Activated CD4-positive, alpha-beta T cell treated with anti-CD3 and anti-CD28 coated beads, Interleukin-2, amount 10 ng/mL, durations not matched to agents 24 days and 14 days (primary cell): ENCODE results near the gene SLC25A13. TPM values are rescaled to one million over a fixed set of nuclear protein-coding genes. Genes with fewer than 3 reads are reported as not detected.

Source experiments
- DNase-seq: peaks from one replicate; pipeline ENCODE4 v3.0.0; 2022
- H3K27ac Mint-ChIP-seq: one replicate; pipeline ENCODE4 v1.8.0; 2022; ENCODE audit warnings: mild to moderate bottlenecking, mixed read lengths
- H3K27me3 Mint-ChIP-seq: one replicate; pipeline ENCODE4 v1.8.0; 2022; ENCODE audit warnings: mixed read lengths
- H3K36me3 Mint-ChIP-seq: one replicate; pipeline ENCODE4 v1.8.0; 2022; ENCODE audit warnings: low read depth, mild to moderate bottlenecking, mixed read lengths
- H3K4me1 Mint-ChIP-seq: one replicate; pipeline ENCODE4 v1.8.0; 2021; ENCODE audit warnings: mixed read lengths
- H3K4me3 Mint-ChIP-seq: one replicate; pipeline ENCODE4 v1.8.0; 2022; ENCODE audit warnings: mild to moderate bottlenecking, moderate library complexity, mixed read lengths
- H3K9me3 Mint-ChIP-seq: one replicate; pipeline ENCODE4 v1.8.0; 2021; ENCODE audit warnings: mixed read lengths
- intact Hi-C: fragments of 100-400 bp; cut with micrococcal nuclease; formaldehyde crosslinking; loops from one replicate; pipeline ENCODE4 v1.15.1; 2023
- total RNA-seq: library from RNA; stranded (reverse); gene quantifications from 2 replicates; pipeline ENCODE4 v1.2.3, GENCODE V29; 2022

SLC25A13 gene
- total RNA-seq, 1 donor from 2014 or later: 26.3 TPM

- H3K4me3 Mint-ChIP-seq: no peak overlapping the region
- no peaks in the 10 kb centered on the region for H3K36me3 Mint-ChIP-seq
- no peak overlapping the region for H3K27ac Mint-ChIP-seq
- no peaks in the 10 kb centered on the region for H3K27me3 Mint-ChIP-seq
- H3K4me1 Mint-ChIP-seq: no peaks in the 10 kb centered on the region
- H3K9me3 Mint-ChIP-seq: peaks cover 4% of the 10 kb centered on the region
- DNase-seq: no peak
- intact Hi-C loops: no loop called here
These were observed 109.4 kb downstream of the SLC25A13 start for GRCh38 chr7:96212474-96212873.

DNA sequence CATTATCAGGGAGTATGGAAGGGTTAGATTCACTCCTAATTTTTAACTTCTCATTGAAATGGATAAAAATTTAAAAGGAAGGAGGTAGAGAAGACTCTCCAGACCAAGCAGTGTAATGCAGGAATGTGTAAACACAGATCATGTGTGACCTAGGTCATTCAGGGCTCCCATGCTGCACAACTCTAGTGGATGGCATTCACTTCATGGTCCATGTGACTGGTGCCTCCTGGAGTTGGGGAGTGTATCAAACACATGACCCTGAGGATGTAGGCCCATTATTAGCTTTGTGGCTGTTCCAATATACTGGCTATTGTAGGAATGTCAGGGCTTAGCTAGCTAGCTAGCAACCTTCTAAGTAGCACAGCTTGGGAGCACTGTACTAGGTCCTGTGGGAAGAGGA lies 109.9 kb downstream of the SLC25A13 start:
- H3K36me3 Mint-ChIP-seq: no peaks in the 10 kb centered on the region
- no peak overlapping the region for H3K27ac Mint-ChIP-seq
- no peak overlapping the region for H3K4me3 Mint-ChIP-seq
- DNase-seq: no peak
- intact Hi-C loops: no loop called here
- H3K9me3 Mint-ChIP-seq: peaks cover 4% of the 10 kb centered on the region
- no peaks in the 10 kb centered on the region for H3K4me1 Mint-ChIP-seq
- H3K27me3 Mint-ChIP-seq: no peaks in the 10 kb centered on the region

DNA sequence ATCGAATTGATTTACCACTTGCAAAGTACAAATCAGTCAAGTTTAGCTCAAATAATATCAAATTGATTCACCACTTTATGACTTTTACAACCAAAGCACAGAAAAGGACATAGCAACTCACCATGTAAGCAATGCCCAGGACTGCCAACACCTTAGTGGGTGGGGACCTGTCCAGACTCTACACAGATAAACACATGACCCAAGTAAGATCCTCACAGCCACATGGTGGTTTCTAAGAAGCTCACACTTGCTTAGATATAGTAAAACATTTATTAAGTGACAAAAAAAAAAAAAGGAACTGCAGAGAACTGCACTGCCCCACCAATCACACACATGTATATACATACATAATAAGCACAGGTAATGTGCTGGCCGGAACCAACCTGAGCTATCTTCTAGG lies 116.2 kb downstream of the SLC25A13 start:
- H3K27ac Mint-ChIP-seq: no peak overlapping the region
- no peaks in the 10 kb centered on the region for H3K9me3 Mint-ChIP-seq
- H3K4me3 Mint-ChIP-seq: no peak overlapping the region
- H3K36me3 Mint-ChIP-seq: no peaks in the 10 kb centered on the region
- intact Hi-C loops: no loop called here
- no peaks in the 10 kb centered on the region for H3K27me3 Mint-ChIP-seq
- DNase-seq: no peak
- no peaks in the 10 kb centered on the region for H3K4me1 Mint-ChIP-seq

DNA sequence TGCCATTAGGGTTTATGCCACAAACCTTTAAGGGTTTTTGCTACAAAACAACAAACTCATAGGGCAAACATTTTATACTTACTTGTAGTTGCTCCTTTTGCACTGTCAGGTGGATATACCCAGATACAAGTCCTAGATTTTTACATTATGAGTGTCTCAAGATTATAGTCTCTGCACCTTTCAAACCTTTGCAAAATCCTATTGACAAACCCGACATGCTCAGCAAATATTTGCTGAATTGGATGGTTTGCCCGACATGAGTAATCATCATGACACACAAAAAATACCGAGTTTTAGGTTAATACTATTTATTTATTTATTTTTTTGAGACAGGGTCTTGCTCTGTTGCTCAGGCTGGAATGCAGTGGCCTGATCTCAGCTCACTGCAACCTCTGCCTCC lies 117.3 kb downstream of the SLC25A13 start:
- H3K4me3 Mint-ChIP-seq: no peak overlapping the region
- no peak overlapping the region for H3K27ac Mint-ChIP-seq
- no peaks in the 10 kb centered on the region for H3K4me1 Mint-ChIP-seq
- DNase-seq: no peak
- H3K9me3 Mint-ChIP-seq: no peaks in the 10 kb centered on the region
- intact Hi-C loops: no loop called here
- no peaks in the 10 kb centered on the region for H3K36me3 Mint-ChIP-seq
- no peaks in the 10 kb centered on the region for H3K27me3 Mint-ChIP-seq

GRCh38 chr7:96203786-96204185 lies 118.1 kb downstream of the SLC25A13 start:
- H3K4me1 Mint-ChIP-seq: no peaks in the 10 kb centered on the region
- intact Hi-C loops: no loop called here
- H3K27ac Mint-ChIP-seq: no peak overlapping the region
- H3K4me3 Mint-ChIP-seq: no peak overlapping the region
- no peaks in the 10 kb centered on the region for H3K27me3 Mint-ChIP-seq
- H3K9me3 Mint-ChIP-seq: no peaks in the 10 kb centered on the region
- no peaks in the 10 kb centered on the region for H3K36me3 Mint-ChIP-seq
- DNase-seq: no peak

- H3K4me1 Mint-ChIP-seq: no peaks in the 10 kb centered on the region
- H3K27me3 Mint-ChIP-seq: no peaks in the 10 kb centered on the region
- H3K27ac Mint-ChIP-seq: no peak overlapping the region
- no peak for DNase-seq
- intact Hi-C loops: no loop called here
- no peaks in the 10 kb centered on the region for H3K36me3 Mint-ChIP-seq
- no peaks in the 10 kb centered on the region for H3K9me3 Mint-ChIP-seq
- H3K4me3 Mint-ChIP-seq: no peak overlapping the region
These were observed 119.8 kb downstream of the SLC25A13 start for GRCh38 chr7:96202102-96202501.

- intact Hi-C loops: no loop called here
- Mint-ChIP-seq H3K4me3 (no peak overlapping the region), H3K9me3 (no peaks in the 10 kb centered on the region), H3K36me3 (no peaks in the 10 kb centered on the region), H3K4me1 (no peaks in the 10 kb centered on the region), H3K27ac (no peak overlapping the region), H3K27me3 (no peaks in the 10 kb centered on the region)
- DNase-seq: no peak
These were observed 121.2 kb downstream of the SLC25A13 start for GRCh38 chr7:96200740-96201139.

DNA sequence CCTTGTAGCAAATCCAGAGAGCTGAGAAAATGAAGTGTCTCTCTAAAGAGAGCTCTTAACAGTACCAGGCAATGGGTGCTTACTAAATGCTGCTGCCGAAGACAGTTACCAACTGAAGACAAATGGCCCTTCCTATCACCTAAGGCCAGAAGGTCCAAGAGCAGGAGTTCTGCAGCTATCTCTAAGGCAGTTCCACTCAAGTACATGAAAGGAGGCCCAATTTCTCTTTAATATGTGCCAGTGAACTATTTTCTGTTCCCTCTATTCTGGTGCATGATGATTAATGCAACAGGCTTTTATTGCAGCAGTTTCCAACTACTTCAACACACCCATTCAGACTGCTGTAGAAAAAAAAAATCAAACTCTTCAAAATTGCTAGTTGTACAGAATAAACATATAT lies 122.5 kb downstream of the SLC25A13 start:
- no peaks in the 10 kb centered on the region for H3K27me3 Mint-ChIP-seq
- DNase-seq: no peak
- H3K36me3 Mint-ChIP-seq: no peaks in the 10 kb centered on the region
- intact Hi-C loops: no loop called here
- H3K27ac Mint-ChIP-seq: no peak overlapping the region
- H3K9me3 Mint-ChIP-seq: no peaks in the 10 kb centered on the region
- no peaks in the 10 kb centered on the region for H3K4me1 Mint-ChIP-seq
- no peak overlapping the region for H3K4me3 Mint-ChIP-seq

GRCh38 chr7:96198047-96198636 lies 123.8 kb downstream of the SLC25A13 start:
- no peak for DNase-seq
- no peak overlapping the region for H3K4me3 Mint-ChIP-seq

GRCh38 chr7:96196676-96197075 lies 125.2 kb downstream of the SLC25A13 start:
- DNase-seq: no peak
- Mint-ChIP-seq H3K4me3 (no peak overlapping the region), H3K9me3 (no peaks in the 10 kb centered on the region), H3K27me3 (no peaks in the 10 kb centered on the region), H3K4me1 (no peaks in the 10 kb centered on the region), H3K36me3 (peaks cover 11% of the 10 kb centered on the region), H3K27ac (no peak overlapping the region)
- intact Hi-C loops: no loop called here

More at GRCh38 chr7:96198047-96198636, 123.8 kb downstream of the SLC25A13 start:
- H3K4me1 Mint-ChIP-seq: no peaks in the 10 kb centered on the region
- H3K36me3 Mint-ChIP-seq: peaks cover 2% of the 10 kb centered on the region
- no peaks in the 10 kb centered on the region for H3K27me3 Mint-ChIP-seq
- H3K9me3 Mint-ChIP-seq: no peaks in the 10 kb centered on the region
- intact Hi-C loops: no loop called here
- no peak overlapping the region for H3K27ac Mint-ChIP-seq

GRCh38 chr7:96189129-96189820 lies 132.6 kb downstream of the SLC25A13 start:
- Mint-ChIP-seq H3K27ac (no peak overlapping the region), H3K4me1 (no peaks in the 10 kb centered on the region), H3K4me3 (no peak overlapping the region), H3K27me3 (no peaks in the 10 kb centered on the region), H3K9me3 (no peaks in the 10 kb centered on the region), H3K36me3 (peaks cover 30% of the 10 kb centered on the region)
- intact Hi-C loops: no loop called here
- no peak for DNase-seq

- no peak for DNase-seq
- Mint-ChIP-seq H3K9me3 (no peaks in the 10 kb centered on the region), H3K36me3 (peaks cover 33% of the 10 kb centered on the region), H3K27me3 (no peaks in the 10 kb centered on the region), H3K4me3 (no peak overlapping the region), H3K27ac (no peak overlapping the region), H3K4me1 (no peaks in the 10 kb centered on the region)
- intact Hi-C loops: no loop called here
These were observed 133.3 kb downstream of the SLC25A13 start for GRCh38 chr7:96188591-96188991.

DNA sequence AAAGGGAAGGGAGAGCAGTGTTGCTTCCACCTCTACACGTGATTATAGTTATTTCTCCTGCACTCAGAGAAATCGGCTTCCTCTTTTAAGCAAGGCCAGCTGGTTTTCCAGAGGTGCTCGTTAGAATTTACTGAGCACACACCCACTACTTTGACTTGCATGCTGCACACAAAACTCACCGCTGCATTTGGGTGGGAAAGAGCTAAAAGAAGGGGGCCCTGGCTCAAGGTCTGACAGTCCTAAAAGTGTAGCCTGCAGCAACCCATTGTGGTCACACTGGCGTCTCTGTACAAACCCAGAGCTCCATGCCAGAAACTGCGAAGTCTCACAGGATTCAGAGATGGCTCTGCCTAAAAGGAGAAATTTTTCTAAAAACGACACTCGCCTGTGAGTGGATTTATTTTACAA lies 133.7 kb downstream of the SLC25A13 start:
- no peaks in the 10 kb centered on the region for H3K9me3 Mint-ChIP-seq
- H3K36me3 Mint-ChIP-seq: peaks cover 33% of the 10 kb centered on the region
- no peaks in the 10 kb centered on the region for H3K4me1 Mint-ChIP-seq
- no peak for DNase-seq
- no peaks in the 10 kb centered on the region for H3K27me3 Mint-ChIP-seq
- intact Hi-C loops: no loop called here
- H3K27ac Mint-ChIP-seq: no peak overlapping the region
- no peak overlapping the region for H3K4me3 Mint-ChIP-seq

- Mint-ChIP-seq H3K36me3 (peaks cover 32% of the 10 kb centered on the region), H3K4me1 (no peaks in the 10 kb centered on the region), H3K27me3 (no peaks in the 10 kb centered on the region), H3K27ac (no peak overlapping the region), H3K4me3 (no peak overlapping the region), H3K9me3 (no peaks in the 10 kb centered on the region)
- intact Hi-C loops: no loop called here
- DNase-seq: no peak
These were observed 134.2 kb downstream of the SLC25A13 start for GRCh38 chr7:96187735-96188134.

DNA sequence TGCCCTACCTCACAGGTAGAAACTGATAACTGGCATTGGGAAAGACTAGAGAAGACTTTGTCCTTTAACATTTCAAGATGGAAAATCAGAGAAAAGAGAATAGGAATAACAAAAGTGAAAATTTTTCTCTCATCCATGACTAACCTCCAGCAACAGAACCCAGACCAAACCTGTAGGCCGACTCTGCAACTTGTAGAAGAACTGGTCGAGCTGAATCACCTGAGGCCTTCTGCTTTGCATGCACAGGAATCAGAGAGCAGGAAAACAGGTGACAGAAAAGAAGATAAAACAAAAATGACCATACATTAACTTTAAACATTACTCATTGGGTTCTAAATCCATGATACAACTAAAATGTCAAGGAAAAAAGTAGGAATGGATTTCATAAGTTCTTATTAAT lies 137.1 kb downstream of the SLC25A13 start:
- Mint-ChIP-seq H3K36me3 (peaks cover 15% of the 10 kb centered on the region), H3K27me3 (no peaks in the 10 kb centered on the region), H3K4me1 (no peaks in the 10 kb centered on the region), H3K4me3 (no peak overlapping the region), H3K27ac (no peak overlapping the region), H3K9me3 (no peaks in the 10 kb centered on the region)
- DNase-seq: no peak
- intact Hi-C loops: no loop called here
